ENCODE measurements around the gene SPRR4.

SPRR4 gene, protein sequence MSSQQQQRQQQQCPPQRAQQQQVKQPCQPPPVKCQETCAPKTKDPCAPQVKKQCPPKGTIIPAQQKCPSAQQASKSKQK

DNA sequence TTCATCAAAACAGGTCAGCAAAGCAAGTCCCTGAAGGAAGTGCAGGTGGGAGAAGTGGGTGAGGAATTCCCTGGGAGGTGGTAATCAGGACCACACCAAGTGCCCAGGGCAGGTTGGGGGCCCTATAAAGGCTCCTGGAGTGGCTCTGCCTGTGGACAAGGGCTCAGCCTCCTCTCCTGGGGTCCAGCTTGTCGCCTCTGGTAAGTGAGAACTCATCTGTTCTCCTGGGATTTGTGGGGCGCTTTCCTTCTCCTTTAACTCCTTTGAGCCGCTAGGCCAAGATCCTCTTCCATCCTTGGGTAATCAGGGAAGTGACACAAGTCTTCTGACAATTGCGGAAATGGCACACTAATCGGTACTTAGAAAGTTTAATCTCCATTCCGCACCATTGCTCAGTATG, at the start of gene SPRR4:
SPRR4 (plus strand) TSS at position 154 of the 400 bp plus-strand sequence. CDS start 1,243 bp downstream, outside the sequence.
- DNase-seq (ENCODE audit: low spot score), result no peak

DNA sequence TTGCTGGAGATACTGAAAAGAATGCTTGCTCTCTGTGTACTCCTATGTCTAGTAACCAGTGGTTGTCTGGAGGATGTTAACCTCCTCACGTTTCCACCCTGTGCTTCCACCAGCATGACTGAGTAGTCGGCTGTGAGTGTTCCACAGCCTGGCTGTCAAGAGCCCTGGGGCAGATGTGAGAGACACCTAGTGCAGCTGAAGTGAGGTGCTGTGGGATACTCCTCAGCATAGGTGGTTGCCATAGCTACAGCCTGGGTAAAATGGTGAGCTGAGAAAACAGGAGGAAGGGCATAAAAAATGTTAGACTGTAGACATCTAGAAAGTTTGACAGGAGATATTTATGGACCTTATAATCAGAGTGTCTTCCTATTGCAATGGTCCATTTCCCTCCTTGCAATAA, 46.3 kb upstream of the SPRR4 start:
- DNase-seq (ENCODE audit: low spot score), result no peak

DNA sequence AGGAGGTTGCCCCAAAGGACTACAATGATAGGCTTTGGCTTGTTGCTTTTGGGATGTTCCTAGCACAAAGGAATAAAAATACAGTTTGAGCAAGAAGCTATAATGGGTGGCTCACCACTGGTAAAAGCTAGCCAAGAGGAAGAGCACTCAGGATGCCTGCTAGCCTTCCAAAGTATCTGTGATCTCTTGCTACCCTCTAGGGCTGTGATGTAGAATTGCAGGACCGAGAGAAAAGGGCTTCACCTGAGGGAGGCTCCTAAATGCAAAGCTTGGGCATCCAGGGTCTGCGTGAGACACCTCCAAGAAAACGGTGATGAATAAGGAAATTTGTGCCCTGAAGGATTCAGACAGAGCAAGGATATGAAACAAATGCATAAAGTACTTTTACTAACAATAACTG, 44.4 kb upstream of the SPRR4 start:
- no peak for DNase-seq (ENCODE audit: low spot score)

DNA sequence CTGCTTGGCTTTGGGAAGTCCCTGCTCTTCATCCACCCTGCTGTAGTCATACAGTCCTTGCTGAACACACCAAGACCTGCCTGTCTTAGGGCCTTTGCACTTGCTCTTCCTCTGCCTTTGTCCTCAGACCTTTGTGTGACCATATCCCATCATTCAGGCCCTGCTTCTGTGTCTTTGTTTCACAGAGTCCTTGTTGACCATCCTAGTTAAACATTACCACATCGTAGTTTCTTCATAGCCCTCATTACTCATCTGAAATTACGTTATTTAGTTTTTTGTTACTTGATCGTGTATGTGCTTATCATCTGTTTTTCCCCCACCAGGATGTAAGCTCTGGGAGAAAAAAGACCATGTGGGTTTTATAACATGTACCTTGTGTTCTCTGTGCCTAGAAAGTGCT, 41.8 kb upstream of the SPRR4 start:
- DNase-seq (ENCODE audit: low spot score), result no peak

DNA sequence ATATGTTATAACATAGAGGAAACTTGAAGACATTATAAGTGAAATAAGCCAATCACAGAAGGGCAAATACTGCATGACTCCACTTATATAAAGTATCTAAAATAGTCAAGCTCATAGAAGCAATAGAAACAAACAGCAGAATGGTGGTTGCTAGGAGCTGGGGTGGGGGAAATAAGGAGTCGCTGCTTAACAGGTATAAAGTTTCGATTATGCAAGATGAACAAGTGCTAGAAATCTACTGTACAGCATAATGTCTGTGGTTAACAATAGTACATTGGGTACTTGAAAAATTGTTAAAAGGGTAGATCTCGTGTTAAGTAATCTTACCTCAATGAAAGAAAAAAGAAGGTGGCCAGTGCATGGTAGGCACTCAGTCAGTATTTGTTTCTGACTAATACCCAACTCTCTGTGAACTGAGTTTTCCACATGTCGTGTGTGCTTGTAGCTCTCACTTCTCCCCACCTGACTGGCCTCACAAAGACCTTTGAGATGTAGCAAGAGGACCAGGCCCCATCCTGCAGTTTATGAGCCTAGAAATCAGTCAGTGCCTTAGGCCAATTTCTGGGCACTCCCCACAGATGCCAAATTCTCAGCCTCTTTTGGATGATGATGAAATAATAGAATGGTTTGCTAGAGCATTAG, 38.2 kb upstream of the SPRR4 start:
- no peak for DNase-seq (ENCODE audit: low spot score)

DNA sequence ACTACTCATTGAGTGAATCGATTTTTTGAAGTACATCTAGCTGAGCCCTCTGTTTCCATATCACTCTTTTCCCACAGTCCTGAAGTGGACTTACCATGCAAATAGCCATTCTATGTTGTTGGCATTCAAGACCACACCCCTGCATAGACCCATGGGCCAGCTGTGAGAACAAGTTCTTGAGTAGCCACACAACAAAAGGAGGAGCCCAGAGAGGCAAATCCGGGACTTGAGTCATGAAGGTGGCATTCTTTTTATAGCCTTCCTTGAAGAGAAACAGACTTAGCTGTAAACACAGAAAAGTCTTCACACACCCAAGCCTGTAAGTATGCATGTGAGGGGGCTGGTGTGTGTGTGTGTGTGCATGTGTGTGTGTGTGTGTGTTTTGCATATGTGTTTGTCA, 37.3 kb upstream of the SPRR4 start:
- no peak for DNase-seq (ENCODE audit: low spot score)

DNA sequence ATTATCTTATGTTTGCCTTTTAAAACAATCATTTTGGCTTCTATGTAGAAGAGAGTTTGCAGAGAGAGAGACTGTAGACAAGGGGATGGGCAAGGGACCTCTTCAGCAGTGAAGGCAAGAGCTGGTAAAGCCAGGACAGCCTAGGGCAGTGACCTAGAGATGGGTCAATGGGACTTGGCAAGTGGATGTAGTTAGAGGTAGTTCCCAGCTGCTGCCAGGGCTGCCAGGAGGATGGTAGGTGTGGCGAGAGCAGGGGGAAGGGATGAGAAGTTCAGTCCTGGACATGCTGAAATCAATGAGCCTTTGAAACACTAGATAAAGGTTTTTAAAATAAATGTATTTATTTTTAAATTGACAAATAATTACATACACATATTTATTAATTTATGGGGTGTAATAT, 29.8 kb upstream of the SPRR4 start:
- no peak for DNase-seq (ENCODE audit: low spot score)

DNA sequence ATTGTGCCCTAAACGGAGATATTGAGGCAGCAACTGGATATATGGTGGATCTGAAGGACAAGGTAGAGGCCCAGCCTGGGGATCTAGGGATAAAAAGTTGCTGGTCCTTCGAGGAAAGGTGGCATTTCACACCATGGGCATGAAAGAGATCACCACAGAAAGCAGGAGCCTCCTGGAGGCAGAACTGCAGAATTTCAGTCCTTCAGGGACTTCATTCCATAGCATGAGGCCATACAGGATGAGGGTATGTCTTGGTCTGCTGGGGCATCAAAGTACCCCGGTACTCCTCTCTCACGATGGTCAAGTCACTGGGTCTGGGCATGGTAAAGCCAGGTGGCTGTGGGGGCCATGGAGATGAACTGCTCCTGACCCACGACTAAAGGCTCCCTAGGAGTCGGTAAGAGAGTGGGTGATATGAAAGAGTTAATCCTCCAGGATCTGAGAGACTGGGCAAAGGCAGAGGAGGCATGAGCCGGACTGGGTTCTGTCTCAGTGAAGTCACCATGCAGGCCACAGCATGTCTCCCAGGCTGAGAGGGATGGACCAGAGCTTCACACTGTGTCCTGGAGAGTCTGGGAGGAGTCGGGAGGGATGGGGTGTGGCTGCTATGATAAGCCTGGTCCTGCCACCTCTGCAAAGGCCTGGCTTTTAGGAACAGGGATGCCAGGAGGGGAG, 29.3 kb upstream of the SPRR4 start:
- DNase-seq (ENCODE audit: low spot score), result no peak

DNA sequence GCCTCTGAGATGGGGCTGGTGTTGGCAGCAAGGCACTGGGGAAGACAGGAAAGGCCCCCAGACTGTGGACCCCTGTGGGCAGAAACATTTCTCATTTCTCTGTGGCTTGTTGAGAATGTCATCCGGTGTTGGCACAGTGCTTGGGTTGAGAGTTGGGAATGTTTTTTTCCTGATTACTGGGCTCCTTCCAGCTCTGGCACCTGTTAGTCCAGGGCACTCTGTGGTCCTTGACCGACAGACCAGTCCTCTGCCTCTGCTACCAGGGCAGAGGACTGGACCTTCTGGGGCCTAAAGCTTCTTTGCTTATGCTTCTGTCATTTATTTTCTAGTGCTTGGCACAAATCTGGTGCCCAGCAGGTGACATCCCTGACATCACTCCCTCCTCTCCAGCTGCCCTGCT, 28.3 kb upstream of the SPRR4 start:
- DNase-seq (ENCODE audit: low spot score), result no peak

DNA sequence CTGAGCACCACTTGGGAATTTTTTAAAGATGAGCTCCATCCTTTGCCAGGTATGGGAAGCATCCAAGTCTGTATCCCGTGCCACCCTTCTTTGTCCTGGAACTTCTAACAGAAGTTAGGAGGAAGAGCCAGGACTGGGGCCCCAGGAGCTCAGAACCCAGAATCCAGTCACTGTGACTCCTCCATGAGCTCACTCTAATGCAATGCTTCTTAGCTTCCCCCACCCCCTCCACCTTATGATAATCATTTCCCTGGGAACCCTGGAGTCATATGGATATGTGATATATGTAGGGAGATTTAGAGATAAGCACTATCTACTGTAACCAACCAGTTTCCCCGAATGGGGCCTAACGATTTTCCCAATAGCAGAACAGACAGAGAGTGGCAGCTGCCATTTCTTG, 24.2 kb upstream of the SPRR4 start:
- no peak for DNase-seq (ENCODE audit: low spot score)

DNA sequence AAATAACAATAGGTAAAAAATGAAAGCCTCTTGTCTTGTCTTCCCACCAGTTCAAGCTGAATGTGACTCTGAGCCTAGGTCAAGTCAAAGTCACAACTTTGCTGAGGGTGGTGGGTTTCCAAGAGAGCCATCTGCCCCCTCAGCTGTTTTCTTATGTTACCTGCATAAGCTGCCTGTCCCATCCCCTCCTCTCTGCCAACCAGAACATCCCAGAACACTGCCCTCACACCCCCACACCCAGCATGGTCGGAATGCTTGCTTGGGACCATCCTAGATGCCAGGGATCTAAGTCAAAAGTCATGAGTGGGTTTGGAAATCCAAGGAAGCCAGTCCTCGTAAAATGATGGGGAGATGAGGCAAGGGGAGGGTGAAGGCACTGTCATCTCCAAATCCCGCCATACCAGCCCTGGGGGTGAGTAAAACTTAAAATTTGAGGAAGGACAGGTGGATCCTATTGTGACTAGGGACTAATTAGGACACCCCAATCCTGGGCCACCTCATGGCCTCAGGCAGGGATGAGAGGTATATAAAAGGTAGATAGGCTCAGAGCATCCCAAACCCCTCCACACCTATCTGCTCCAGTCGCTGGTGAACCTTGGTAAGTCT, 23.7 kb upstream of the SPRR4 start, which contains the start of gene SPRR5:
SPRR5 (plus strand) TSS at position 556 of the 606 bp plus-strand sequence. CDS start 1,349 bp downstream, outside the sequence.
- DNase-seq (ENCODE audit: low spot score), result no peak

DNA sequence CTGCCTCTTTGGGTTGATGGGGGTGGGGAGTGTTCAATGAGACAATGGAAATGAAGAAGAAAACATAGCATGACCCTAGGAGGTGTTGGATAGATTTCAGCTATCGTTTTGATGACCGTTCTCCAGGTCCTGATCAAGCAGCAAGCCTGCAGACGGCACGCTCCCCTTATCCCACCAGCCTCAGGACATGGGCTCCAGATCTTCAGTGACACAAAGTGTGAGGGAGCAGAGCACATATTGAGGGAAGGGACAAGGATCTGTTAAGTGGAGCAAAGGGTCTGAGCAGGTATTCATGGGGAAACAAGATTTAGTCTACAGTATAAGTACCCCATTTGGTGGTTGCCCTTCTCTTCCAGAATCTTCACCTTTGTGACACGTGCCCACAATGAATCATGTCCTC, 18.7 kb upstream of the SPRR4 start:
- DNase-seq (ENCODE audit: low spot score), result no peak

DNA sequence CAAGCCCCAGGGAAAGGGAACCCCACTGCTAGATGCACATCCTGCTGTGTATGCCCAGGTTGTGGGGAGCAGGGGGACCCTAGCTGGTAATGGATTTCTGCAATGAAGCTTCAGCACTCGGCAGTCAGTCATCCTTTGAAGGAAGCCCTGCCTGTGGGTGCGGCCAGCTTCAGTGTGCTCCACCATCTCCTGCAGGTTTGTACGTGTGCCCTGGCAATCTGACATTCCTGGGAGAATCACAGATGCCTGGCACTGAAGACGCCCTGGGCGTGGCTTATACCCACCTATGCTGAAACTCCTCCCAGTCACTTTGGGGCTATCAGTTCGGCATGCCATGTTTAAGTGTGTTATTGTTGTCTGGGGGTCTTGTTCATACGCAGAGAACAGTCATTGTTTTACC, 16.7 kb upstream of the SPRR4 start:
- no peak for DNase-seq (ENCODE audit: low spot score)

DNA sequence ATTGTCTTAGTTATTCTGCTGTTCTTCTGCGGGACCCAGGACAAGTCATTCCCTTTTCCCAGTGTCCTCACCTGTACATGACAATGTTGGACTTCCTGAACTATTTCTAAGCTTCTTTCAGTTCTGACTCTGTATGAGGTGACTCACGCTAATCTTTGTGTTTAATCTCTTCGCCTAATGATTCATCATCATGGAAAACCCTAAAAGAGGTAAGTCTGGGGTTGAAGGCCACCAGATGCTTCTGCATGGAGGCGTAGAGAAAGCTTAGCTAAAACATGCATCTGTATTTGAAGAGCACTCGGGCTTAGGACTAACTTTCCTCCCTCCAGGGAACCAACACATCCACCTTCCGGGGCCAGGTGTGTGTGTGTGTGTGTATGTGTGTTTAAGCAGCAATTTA, 16.0 kb upstream of the SPRR4 start:
- no peak for DNase-seq (ENCODE audit: low spot score)

DNA sequence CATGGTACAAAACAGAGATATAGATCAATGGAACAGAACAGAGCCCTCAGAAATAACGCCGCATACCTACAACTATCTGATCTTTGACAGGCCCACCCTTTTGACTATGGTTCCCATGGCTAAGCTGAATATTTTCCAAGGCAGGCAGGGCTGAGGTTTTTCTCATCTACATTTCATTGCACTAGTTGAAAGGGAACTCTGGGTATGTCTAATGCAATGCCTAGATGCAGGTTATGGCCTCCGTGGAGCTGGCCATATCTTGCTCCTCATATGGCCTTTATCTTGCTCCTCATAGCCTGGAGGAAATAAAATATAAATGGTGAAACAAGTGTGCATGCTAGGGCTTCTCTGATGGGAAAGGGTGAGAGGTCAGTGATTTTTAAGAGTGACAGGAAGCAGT, 12.9 kb upstream of the SPRR4 start:
- no peak for DNase-seq (ENCODE audit: low spot score)

DNA sequence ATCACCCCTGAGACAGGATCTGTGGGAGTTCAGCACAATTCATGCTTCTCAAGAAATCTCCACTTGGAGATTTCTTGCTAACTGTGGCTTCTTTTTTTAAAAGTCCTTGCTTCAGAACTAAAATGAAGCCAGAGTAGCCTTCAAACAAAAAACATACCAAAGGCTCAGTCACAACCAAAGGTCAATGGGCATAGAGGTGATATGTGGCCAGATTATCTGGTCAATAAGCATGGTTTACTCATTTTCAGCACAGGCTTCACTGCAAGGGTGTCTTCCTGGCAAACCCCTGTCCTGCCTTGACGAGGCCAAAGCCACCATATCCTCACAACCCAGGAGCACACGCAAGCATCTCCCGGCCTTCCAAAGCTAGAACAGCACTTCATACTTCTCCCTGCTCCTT, 11.2 kb upstream of the SPRR4 start:
- DNase-seq (ENCODE audit: low spot score), result no peak

DNA sequence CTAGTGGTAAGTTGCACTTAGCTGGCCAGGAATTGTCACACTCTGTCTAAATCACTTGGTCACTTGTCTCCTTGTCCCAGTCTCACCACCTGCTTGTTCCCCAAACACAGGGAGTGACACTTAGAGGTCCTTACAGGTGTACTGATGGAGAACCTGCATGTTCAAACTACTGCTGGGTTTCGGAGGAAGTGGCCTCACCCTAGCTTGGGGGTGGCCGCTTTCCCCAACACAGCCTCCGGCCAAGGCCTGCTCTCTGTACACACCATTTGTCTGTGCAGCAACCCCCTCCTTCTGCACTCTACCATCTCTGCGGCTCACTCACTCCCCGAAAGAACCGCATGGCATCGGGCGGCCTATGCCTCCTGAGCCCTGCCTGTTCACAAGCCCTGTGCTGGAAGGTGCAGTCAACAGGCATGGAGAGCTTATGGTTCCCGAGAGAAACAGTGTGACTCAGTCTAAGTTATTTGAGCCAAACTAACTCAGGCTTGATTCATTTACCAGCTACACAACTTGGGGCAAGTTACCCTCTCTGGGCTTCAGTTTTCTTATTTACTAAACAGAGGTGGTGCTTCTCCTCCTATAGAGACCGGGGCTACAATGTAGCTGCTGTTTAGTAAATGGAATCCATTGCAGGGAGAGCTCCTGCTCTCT, 10.5 kb upstream of the SPRR4 start:
- no peak for DNase-seq (ENCODE audit: low spot score)

DNA sequence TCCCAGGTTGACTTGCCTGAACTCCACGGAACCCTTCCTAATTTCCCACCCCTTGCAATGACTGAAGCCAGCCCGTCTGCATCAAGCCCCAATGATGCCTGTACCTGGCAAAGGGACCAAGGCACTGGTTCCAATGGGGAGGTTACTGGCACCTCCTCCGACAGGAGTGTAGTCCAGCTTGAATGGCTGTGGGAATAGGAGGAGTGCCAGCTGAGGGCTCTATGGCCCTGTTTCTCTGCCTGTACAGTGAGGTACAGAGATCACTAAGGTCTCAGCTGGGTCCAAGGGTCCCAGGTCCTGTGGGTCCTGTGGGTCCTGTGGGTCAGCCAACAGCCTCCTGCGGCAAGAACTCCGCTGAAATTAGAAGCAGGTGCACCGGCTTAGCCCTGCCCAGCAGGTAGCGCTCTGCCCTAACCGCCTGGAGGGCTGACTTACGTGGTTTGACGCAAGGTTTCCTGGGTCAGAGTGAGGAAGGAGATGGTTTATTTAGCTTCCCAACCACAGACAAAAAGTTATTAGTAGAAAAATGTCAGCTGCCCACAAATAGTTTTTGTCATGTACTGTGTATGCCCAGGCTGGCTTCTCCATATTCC, 9.9 kb upstream of the SPRR4 start:
- no peak for DNase-seq (ENCODE audit: low spot score)

DNA sequence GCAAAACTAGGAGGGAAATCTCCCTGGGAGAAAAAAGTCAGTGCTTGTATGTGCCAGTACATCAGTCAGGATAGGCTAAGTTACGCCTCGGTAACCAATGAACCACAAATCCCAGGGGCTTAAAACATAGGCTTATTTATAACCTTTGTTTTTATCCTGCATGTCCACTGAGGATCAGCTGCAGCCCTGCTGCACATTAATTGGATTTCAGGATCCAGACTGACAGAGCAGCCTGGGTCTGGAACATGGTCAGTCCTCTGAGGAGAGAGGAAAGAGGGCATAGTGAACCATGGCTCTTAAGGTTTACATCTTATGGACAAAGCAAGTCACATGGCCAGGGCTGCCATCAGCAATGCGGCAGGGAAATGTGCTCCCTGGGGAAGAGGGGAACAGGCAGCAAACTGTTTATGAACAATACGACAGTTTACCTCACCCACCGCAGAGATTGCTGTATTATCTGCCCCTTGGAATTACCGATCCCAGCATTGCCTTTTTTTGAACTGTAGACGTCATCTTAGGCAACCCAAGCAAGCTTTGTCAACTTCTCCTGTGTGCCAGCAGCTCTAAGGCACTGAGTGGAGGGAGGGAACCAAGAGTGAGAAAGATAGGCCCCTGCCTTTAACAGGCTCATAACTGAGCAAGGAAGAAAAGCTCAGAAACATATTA, 9.1 kb upstream of the SPRR4 start:
- no peak for DNase-seq (ENCODE audit: low spot score)

DNA sequence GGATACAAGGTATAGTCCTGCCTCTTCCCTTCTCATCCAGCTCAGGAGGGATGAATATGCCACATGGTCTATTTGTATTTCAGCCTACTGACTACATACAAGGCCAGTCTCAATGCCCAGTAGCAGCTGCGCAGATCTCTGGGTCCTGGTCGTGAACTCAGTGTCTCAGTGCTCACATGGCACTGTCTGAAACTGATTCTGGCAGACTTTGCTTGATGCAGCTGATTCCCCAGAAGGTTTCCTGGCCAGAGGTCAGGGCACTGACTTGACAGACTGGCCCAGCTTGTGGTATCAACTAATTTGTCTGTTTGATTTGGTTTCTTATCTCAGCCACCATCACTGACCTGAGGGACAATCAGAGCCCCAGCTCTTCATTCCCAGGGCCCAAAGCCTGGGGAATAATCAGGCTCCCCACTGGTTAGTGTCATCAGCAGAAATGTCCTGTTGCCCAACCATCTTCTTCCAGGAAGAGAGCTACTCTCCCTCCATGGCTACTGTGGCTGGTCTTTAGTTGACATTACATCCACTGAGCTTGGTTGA, 7.5 kb upstream of the SPRR4 start:
- no peak for DNase-seq (ENCODE audit: low spot score)

DNA sequence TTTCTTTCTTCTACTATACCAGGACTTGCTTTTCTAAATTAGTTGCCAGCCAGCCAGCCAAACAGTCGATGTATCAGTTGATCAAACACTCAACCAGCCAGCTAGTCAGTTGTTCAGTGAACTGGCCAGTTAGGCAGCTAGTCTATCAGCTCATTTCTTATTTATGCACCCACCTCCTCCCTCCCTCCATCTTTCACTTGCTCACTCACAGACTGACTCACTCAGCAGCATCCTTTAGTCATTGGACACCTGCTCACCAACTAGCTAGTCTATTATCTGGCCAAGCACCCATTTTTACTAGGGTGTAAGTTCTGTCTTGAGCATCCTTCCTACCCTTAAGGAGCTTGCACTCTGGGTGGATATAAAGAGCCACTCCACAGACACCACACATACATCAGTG, 5.9 kb upstream of the SPRR4 start:
- no peak for DNase-seq (ENCODE audit: low spot score)

DNA sequence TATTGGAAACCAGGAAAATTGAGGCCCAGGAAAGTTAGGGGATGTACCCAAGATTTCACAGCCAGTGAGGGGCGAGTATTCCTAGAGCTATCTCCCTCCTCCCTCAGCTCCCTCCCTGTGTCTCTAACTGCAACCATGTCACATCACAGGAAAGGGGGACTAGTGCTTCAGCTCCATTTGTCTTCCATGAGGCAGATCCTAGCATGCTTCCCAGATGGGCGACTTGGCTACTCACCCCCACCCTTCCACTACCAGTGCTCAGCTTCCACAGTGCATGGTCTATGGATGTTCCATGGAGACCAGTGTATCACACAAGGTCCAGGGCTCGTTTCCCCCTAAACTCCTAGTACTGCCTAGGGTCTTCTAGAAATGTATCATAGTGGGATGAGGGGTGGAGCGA, 4.6 kb upstream of the SPRR4 start:
- no peak for DNase-seq (ENCODE audit: low spot score)
